Ammon's horn (tissue), 1 donor: ENCODE data around the gene ZMYM2.

Experiments
- DNase-seq: peaks from one replicate; pipeline ENCODE4 v3.0.0-alpha.2; 2016; ENCODE audit warnings: low spot score

ZMYM2 gene

GRCh38 chr13:20134732-20135131 lies 176.2 kb downstream of the ZMYM2 start:
- no peak for DNase-seq

DNA sequence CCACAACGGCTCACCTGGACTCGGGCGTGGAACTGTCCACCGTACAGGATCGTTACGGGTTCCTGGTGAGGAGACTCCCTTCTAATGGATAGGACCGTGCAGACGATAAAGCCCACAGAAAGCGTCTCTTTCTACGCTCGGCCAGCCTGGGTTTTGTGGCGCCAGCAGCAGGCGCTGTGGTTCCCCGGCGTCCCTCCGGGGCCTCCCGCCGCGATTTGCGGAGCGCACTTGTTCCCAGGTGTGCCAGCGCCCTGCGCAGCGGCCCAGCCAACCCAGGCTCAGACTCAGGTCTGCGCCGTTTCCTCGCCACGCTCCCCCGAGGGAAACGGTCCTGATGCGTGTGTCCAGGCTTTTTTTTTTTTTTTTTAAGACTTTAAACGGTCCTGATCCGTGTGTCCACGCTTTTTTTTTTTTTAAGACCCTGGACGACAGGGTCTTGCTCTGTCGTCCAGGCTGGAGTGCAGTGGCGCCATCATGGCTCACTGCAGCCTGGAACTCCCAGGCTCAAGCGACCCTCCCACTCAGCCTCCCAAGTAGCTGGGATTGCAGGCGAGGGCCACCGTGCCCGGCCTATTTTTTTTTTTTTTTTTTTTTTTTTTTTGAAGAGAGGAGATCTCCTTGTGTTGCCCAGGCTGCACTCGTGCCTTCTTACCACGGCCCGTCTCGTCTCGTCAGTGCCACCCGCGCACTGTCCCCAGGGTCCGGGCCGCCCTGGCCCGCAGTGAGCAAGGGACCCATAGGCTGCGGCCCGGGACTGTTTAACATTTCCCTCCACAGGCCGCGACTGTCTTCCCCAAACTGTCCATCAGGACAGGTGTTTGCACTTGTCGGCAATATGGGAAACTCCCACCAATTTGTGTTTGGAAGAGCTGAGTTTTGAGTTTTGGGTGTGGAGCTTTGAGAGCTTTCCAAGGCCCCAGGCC lies 178.5 kb downstream of the ZMYM2 start:
- DNase-seq, result no peak

DNA sequence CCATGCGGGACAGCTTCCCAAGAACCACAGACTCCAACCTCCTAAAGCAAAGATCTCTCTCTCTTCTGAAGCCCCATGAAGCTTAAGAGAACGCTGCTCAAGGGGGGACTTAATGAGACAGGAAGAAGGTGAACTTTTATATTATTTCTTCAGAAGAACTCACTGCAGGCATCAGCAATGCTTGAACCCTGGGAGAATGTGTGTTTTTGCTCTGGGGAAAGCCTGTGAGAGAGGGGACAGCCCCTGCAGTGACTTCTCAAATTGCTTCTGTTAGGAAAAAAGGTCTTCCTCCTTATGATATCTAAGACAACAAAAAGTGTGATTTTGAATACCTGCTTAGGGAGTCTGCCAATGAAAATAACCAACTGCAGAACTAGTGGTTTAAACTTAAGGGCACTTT lies 179.3 kb downstream of the ZMYM2 start:
- DNase-seq, result no peak

GRCh38 chr13:20140487-20140886 lies 182.0 kb downstream of the ZMYM2 start:
- no peak for DNase-seq
